NCI-H128 (cell line): Measurements from ENCODE around the gene FARP2.
"Not testable (repeated sequence)": the region's sequence is repeated elsewhere in the genome, so short reads cannot be mapped to it uniquely, and the experiment has no call there.

Experiments
- DNase-seq: peaks from one replicate; lab custom pipeline; 2025; ENCODE audit not compliant: unreplicated experiment; lab: John Stamatoyannopoulos, UW

The FARP2 gene

DNA sequence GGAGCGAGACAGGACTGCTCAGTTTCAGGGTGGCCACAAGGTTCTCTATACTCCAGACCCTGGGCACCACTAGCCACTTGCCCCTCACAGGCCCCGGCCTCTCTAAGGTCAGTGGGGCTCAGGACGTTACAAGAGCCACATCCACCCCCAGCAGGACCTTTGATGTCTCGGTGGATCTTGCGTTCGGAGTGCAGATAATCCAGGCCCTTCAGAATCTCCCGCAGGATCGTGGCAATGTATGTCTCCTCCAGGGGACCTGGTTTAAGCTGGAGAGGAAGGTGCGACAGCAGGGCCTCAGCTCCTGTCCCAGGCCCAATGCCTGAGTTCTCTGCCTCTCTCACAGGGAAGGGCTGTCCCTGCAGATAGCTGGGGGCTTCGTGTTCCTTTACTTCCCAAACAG is 143.9 kb downstream of the FARP2 start:
- no peak for DNase-seq

DNA sequence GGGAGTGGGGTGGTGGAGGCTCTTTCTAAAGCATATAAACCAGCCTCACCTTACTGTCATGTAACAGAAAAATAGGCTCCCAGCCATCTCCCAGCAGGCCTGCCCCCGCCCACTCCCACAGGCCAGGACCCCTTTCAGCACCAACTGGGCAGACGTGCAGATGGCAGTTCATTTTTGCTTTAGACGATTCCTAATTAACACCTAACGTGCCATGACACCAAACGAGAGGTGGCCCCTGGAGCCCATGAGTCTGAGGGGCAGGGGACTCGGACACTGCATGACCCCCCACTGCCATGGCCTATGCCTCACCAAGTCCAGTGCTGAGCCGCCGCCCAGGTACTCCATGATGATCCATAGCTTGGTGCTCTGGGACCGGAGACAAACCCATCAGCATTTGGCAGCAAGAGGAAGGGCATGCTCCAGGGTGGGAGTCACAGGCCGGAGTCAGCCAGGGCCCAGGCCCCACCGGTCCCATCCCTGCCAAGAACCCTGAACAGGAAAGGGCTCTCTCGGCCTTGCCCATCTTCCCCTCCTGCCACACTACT is 144.4 kb downstream of the FARP2 start:
- DNase-seq, result no peak

DNA sequence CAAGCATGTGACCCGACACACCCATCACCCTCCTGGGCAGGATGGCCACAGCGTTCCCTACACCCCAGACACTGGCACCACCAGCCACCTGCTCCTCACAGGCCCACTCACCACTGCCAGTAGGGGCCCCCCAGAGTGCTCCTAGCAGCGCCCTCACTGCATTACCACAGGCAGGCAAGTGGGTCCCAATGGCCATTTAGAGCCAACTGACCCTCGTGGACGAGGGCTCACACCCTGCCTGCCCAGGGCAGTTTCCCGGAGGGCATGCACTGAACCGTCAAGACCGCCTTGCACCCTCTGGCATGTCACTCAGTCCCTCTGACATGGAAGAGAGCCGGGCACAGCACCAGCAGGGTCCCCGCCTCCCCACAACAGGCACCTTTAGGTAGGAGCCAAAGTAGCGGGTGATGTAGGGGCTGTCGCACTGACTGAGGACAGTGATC is 145.0 kb downstream of the FARP2 start:
- no peak for DNase-seq

DNA sequence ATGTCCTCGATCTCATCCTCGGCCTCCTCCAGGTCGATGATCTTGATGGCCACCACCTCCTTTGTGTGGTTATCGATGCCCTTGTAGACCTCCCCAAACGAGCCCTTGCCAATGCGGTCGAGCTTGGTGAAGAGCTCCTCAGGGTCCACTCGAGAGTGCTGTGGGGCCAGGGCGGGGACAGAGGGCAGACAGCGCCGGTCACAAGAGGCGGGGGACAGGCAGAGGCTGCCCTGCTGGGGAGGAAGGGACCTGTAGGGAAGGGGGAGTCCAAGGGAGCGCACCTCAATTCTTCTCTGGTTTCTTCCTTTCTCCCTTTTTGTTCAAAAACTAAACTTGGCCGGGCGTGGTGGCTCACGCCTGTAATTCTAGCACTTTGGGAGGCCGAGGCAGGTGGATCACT is 145.5 kb downstream of the FARP2 start:
- no peak for DNase-seq

DNA sequence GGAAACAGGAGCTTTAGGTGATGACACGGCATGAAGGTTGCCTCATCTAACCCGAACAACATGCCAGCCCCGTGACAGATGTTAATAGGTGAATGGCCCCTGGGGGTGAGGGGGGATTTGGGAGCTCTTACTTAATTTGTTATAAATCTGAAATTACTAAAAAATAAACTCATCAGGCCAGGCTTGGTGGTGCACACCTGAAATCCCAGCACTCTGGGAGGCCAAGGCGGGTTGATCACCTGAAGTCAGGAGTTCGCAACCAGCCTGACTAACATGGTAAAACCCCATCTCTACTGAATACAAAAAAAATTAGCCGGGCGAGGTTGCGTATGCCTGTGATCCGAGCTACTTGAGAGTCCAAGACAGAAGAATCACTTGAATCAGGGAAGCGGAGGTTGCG is 146.2 kb downstream of the FARP2 start:
- DNase-seq, result no peak

DNA sequence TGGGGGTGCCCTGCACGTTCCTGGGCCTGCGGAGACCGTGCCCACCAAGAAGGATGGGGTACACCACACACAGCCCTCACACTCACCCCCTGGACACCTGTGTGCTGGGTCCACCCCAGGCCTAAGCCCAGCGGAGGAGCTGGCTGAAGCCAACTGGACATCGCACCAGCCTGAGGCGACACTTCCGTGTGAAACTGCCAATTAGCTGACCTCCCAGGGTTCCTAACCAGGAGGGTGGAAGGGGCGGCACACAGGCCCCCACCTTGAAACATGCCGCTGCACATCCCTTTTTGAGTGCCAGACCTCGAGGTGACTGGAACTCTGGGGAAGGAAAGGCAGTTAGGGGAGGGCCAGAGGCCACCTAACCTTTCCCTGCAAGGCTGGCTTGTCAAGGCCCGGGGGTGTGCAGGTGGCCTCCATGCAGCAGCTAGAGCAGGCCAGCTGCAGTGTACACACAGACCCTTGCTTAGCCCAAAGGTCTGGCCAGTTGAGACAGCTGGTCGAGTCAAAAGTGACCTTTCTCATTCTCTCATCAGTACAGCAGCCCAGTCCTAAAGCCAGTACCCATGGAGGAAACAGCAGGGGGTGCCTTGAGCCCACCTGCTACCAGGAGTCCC is 147.8 kb downstream of the FARP2 start:
- DNase-seq, result no peak

- no peak for DNase-seq
Measured at GRCh38 chr2:241505086-241505780, 149.1 kb downstream of the FARP2 start.

GRCh38 chr2:241505781-241506201 is 149.7 kb downstream of the FARP2 start:
- DNase-seq, result no peak

- DNase-seq, result not testable (repeated sequence)
Measured at GRCh38 chr2:241506317-241506716, 150.2 kb downstream of the FARP2 start.

DNA sequence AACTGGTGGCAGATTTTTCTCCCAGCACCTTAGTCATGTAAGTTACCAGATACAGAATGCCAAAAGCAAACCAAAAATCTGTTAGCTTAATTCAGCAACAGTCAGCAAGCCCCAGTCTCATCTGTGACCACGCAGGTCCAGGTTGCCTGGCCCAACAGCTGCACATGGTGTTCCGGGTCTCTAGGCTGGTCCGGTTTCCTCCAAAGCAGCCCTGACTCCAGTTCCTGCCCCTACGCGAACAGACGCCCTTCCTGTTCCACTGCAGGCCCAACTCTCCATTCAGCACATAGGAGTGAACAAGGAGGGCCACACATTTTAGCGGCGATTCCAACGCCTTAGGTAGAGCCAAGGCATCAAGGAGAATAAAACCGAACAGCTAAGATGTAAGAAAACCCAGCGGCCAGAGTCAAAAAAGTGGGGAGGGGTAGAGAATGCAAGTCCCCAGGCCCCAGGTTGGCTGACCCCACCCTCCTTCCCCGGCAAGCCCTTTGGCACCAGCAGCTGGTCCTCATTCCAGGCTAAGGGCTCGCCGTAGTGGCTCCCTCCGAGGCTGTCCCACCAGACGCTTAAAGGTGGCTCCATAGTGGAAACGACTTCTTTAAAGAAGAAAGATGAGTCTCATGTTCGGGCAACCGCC is 150.8 kb downstream of the FARP2 start:
- DNase-seq, result no peak

DNA sequence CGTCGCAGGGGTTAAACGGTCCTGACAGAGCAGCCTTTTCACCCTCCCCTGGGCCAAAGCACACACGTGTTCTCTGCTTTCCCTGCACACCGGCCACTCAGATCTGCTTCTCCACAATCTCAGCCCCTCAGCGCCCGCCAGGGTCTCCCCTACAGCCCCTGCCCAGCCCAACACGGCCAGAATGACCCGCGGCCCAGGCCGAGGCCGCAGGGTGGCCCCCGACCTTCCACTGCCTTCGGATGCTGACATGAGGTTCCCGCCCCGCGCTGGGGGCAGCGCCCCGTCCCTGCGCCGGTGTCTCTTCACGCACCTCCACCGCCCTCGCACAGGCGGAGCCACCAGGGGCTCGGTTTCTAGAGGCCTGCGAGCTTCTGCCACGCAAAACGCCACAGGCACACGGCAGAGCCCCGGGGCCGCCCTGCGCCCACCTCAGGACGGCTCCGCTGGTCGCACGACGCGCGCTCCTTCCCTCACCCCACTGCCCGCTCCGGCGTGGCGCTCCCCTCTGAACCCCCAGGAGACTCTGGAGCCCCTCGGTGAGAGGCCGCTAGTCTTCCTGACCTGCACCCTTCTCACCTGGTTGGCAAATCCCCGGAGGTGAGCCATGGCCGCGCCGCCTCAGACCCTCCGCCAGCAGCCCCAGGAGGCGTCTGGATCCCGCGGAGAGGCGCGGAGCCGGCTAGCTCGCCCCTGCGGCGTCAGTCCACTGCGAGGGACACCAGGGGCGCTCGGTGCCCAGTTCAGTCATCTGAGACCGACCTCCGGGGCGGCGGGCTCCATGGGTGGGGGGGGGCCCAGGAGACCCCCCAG is 151.6 kb downstream of the FARP2 start:
- DNase-seq, result no peak

DNA sequence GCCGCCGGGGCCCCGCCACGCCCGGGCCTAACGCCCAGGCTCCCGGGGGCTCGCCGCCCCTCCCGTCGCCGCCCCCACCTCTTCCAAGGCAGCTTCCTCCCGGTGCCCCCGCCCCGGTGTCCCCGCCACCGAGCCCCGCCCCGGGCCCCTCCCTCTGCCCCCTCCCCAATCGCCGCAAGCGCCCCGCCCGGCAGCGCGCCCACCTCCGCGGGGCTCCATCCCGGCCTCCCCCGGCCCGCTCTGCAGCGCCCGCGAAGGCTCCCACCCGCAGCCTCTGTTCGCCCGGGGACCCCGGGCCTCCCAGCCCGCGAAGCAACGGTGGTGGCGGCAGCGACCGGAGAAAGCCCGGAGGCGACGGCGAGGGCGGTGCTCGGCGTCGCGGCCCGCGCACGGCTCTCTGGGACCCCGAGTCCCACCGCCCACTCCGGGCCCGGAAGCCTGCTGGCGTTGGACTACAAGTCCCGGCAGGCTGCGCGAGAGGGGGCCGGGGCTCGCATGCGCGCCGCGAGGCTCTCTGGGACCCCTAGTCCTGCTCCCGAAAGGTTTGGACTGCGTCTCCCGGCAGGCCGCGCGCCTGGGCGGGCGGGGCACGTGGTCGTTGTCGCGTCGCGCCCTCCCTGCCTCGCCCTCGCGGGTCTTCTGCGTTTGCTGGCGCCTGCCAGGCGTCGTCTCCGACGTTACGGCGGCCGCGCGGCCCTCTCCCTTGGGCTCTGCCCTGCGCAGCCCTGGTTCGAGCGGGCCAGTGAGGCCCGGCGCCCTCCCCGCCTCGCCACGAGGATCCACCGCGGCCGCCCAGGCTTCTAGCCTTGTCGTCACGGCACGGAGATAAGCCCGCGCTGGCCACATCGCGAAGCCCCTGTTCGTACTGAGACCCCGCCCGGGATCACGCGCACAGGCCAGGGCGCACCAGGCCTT is 152.4 kb downstream of the FARP2 start, which contains the start of gene STK25:
Gene STK25 (minus strand): TSS at position 345 of the 915 bp plus-strand sequence. CDS start 549 bp downstream, outside the sequence.
- DNase-seq, result peak; percentile 82

GRCh38 chr2:241509155-241509784 is 153.2 kb downstream of the FARP2 start:
- no peak for DNase-seq

DNA sequence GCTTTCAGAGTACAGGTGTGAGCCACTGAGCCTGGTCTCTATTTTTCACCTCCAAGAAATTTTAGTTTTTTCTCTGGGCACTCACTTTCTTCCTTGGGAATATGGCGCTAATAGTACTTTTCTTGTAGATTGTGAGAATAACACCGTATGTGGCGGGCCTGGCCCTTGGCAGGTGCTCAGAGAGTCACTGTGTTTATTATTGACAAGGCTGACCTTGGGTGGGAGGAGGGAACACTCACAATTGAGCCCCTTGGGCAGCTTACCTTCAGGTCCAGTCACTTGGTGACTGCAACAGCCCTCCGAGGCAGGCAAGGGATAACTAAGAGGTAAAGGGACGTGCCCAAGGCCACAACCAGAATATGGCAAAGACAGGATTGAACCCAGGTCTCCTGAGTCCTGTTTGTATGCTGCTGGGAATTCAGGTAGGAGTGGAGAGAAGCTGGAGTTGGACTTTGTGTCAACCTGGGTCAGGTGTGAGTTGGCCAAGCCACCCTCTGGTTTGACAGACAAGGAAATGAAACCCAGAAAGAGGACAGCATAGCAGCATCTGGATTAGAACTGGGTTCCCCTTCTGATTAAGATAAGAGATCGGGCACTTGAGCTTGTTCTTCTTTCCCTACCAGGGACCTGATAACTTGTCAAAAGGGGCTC is 155.1 kb downstream of the FARP2 start:
- no peak for DNase-seq

DNA sequence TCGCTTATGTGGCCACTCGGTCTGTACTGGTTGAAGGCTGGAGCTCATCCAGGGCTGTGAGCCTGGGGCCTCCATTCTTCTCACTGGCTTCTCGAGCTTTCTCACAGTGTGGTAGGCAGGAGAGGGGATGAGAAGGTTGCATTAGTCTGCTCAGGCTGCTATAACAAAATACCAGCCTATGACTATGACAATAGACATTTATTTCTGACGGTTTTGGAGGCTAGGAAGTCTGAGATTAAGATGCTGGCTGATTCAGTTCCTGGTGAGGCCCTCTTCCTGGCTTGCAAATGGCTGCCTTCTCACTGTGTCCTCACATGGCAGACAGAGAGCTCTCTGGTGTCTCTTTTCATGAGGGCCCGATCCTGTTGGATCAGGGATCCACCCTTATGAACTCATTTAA is 158.5 kb downstream of the FARP2 start:
- no peak for DNase-seq

- no peak for DNase-seq
Measured at GRCh38 chr2:241514986-241515737, 159.1 kb downstream of the FARP2 start.

- no peak for DNase-seq
Measured at GRCh38 chr2:241516520-241516965, 160.5 kb downstream of the FARP2 start.

DNA sequence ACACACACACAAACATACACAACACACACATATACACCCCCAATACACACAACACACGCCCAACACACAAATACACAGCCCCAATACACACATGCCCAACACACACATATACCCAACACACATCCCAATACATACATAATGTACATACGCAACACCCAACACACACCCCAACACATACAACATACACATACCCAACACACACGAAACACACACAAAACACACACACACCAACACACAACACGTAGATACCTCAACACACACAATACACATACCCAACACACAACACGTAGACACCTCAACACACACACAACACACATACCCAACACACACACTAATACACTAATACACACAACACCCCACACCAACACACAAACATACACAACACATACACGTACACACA is 161.2 kb downstream of the FARP2 start:
- DNase-seq, result no peak
